Uterus (tissue), 2 donors: ENCODE results near the gene C1R.

Source experiments
- POLR2A ChIP-seq, 2 donors: fragments of 450-650 bp; IDR thresholded peaks; one replicate each; pipeline ENCODE4 v1.6.1; 2016; ENCODE audit warnings: antibody characterized with exemption in 2 of 2, mild to moderate bottlenecking in 1 of 2, moderate library complexity in 1 of 2
- TF ChIP-seq, protein P1 (sequence below), 4 experiments: fragments of 200-600 bp in 2 of 4; fragments of 450-650 bp in 2 of 4; sonication (generic) in 2 of 4; IDR thresholded peaks; one replicate each; pipeline ENCODE4 v1.5.1; 2016 to 2019; ENCODE audit warnings: antibody characterized with exemption in 4 of 4, mild to moderate bottlenecking in 2 of 4, moderate library complexity in 1 of 4

DNA sequence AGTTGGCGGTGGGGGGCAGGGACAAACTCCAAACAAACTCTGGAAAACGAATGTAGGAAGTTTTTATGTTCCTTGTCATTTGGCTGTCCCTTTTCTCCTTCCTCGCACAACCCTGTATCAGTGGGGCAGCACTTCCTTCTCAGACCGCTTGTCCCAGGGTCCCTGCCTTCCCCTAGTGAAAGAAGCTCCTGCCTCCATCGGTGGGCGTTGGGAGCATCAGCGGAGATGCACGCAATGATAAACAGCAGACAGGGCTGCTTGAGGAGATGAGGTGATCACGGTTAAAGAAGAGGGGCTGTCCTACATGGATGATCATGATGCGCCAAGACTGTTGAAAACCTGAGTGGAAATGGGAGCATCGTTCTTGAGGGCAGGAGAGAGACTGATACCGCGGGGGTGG lies 31.1 kb downstream of the C1R start:
- TF ChIP-seq, protein P1, sequence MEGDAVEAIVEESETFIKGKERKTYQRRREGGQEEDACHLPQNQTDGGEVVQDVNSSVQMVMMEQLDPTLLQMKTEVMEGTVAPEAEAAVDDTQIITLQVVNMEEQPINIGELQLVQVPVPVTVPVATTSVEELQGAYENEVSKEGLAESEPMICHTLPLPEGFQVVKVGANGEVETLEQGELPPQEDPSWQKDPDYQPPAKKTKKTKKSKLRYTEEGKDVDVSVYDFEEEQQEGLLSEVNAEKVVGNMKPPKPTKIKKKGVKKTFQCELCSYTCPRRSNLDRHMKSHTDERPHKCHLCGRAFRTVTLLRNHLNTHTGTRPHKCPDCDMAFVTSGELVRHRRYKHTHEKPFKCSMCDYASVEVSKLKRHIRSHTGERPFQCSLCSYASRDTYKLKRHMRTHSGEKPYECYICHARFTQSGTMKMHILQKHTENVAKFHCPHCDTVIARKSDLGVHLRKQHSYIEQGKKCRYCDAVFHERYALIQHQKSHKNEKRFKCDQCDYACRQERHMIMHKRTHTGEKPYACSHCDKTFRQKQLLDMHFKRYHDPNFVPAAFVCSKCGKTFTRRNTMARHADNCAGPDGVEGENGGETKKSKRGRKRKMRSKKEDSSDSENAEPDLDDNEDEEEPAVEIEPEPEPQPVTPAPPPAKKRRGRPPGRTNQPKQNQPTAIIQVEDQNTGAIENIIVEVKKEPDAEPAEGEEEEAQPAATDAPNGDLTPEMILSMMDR (IDR thresholded peaks at IDR 0.05), result no peak
- no peak for TF ChIP-seq POLR2A (IDR thresholded peaks at IDR 0.05)
